OCI-LY1 (cell line): ENCODE data around the gene GRB2.
"Not testable (repeated sequence)": the region's sequence is repeated elsewhere in the genome, so short reads cannot be mapped to it uniquely, and the experiment has no call there.

ENCODE experiments used
- H2AFZ ChIP-seq: fragments of 200-600 bp; sonication (generic), shearing (Covaris generic); 2 replicates; pipeline ENCODE4 v1.6.0; 2014; ENCODE audit warnings: antibody characterized with exemption, mild to moderate bottlenecking, low read length
- H3F3A ChIP-seq: fragments of 200-600 bp; sonication (generic), shearing (Covaris generic); 2 replicates; pipeline ENCODE4 v1.6.0; 2014; ENCODE audit warnings: mild to moderate bottlenecking, antibody characterized with exemption, low read length, moderate library complexity; ENCODE audit not compliant: insufficient read depth
- H3K27ac ChIP-seq: fragments of 200-600 bp; sonication (generic); 2 replicates; pipeline ENCODE4 v1.5.1; 2014; ENCODE audit warnings: low read length, mixed run types, mild to moderate bottlenecking, low read depth; ENCODE audit not compliant: poor library complexity, severe bottlenecking
- H3K27me3 ChIP-seq: fragments of 200-600 bp; sonication (generic); 2 replicates; pipeline ENCODE4 v1.6.0; 2014; ENCODE audit warnings: antibody characterized with exemption, mild to moderate bottlenecking, low read length, moderate library complexity; ENCODE audit not compliant: insufficient read depth
- H3K36me3 ChIP-seq: fragments of 200-600 bp; sonication (generic); 2 replicates; pipeline ENCODE4 v1.6.1; 2014; ENCODE audit warnings: mild to moderate bottlenecking, antibody characterized with exemption, low read length, moderate library complexity, mixed read lengths; ENCODE audit not compliant: insufficient read depth
- H3K4me1 ChIP-seq: fragments of 200-600 bp; sonication (generic); 2 replicates; pipeline ENCODE4 v1.5.1; 2014; ENCODE audit warnings: mild to moderate bottlenecking, low read length, moderate library complexity; ENCODE audit not compliant: insufficient read depth, severe bottlenecking
- H3K4me2 ChIP-seq: fragments of 200-600 bp; sonication (generic), shearing (Covaris generic); 2 replicates; pipeline ENCODE4 v1.6.1; 2014; ENCODE audit warnings: low read length
- H3K4me3 ChIP-seq: fragments of 200-600 bp; sonication (generic); 2 replicates; pipeline ENCODE4 v1.5.1; 2014; ENCODE audit warnings: low read length, low read depth, mild to moderate bottlenecking, mixed read lengths; ENCODE audit not compliant: poor library complexity, severe bottlenecking
- H3K79me2 ChIP-seq: fragments of 200-600 bp; shearing (Covaris generic); 2 replicates; pipeline ENCODE4 v1.6.1; 2016; ENCODE audit warnings: mixed run types, low read length, mixed read lengths; ENCODE audit not compliant: insufficient read depth
- H3K9ac ChIP-seq: fragments of 200-600 bp; sonication (generic), shearing (Covaris generic); 2 replicates; pipeline ENCODE4 v1.6.1; 2014; ENCODE audit warnings: mild to moderate bottlenecking, low read length, mixed read lengths
- H3K9me2 ChIP-seq: fragments of 200-600 bp; sonication (generic), shearing (Covaris generic); 2 replicates; pipeline ENCODE4 v1.6.1; 2014; ENCODE audit warnings: low read depth, mild to moderate bottlenecking, low read length, mixed read lengths
- H3K9me3 ChIP-seq: fragments of 200-600 bp; shearing (Covaris generic); 2 replicates; pipeline ENCODE4 v1.6.1; 2014; ENCODE audit warnings: low read length, mixed read lengths
- H4K20me1 ChIP-seq: fragments of 200-600 bp; sonication (generic), shearing (Covaris generic); 2 replicates; pipeline ENCODE4 v1.6.0; 2016; ENCODE audit warnings: mild to moderate bottlenecking, low read length; ENCODE audit not compliant: insufficient read depth
- EZH2 ChIP-seq: fragments of 200-600 bp; sonication (generic), shearing (Covaris generic); IDR thresholded peaks from 2 replicates; pipeline ENCODE4 v1.8.0; 2017; ENCODE audit warnings: borderline replicate concordance, mixed run types, mild to moderate bottlenecking, antibody characterized with exemption, low read length, moderate library complexity, mixed read lengths
- TF ChIP-seq, protein P1 (sequence below): fragments of 200-600 bp; sonication (generic), shearing (Covaris generic); IDR thresholded peaks from 2 replicates; pipeline ENCODE4 v1.5.1; 2017; ENCODE audit warnings: mild to moderate bottlenecking, antibody characterized with exemption, low read length, moderate library complexity, mixed read lengths

GRB2 gene

DNA sequence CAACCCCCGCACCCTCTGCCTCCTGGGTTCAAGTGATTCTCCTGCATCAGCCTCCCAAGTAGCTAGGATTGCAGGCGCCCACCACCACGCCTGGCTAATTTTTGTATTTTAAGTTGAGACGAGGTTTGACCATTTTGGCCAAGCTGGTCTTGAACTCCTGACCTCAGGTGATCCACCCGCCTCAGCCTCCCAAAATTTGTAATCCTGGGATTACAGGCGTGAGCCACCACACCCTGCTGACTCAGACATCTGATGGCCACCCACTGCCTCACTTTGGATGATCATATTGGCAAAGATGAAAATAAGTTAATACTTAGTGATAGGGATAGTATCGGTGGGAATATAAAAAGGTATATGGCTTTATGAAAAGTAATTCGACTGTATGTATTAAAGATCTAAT lies 55.9 kb downstream of the GRB2 start:
- no peak overlapping the region for H2AFZ ChIP-seq
- no peaks in the 10 kb centered on the region for H3K9me3 ChIP-seq
- no peak overlapping the region for H3K4me2 ChIP-seq
- H4K20me1 ChIP-seq, result no peaks in the 10 kb centered on the region
- no peaks in the 10 kb centered on the region for H3K27me3 ChIP-seq
- H3K27ac ChIP-seq, result peak overlapping the region; percentile 99
- H3F3A ChIP-seq, result no peaks in the 10 kb centered on the region
- H3K9me2 ChIP-seq, result no peaks in the 10 kb centered on the region
- H3K4me3 ChIP-seq, result no peak overlapping the region
- no peak overlapping the region for H3K9ac ChIP-seq
- peaks cover 37% of the 10 kb centered on the region for H3K79me2 ChIP-seq
- peaks cover 4% of the 10 kb centered on the region; the same call in 1 of the 2 replicates for H3K36me3 ChIP-seq
- TF ChIP-seq, protein P1, sequence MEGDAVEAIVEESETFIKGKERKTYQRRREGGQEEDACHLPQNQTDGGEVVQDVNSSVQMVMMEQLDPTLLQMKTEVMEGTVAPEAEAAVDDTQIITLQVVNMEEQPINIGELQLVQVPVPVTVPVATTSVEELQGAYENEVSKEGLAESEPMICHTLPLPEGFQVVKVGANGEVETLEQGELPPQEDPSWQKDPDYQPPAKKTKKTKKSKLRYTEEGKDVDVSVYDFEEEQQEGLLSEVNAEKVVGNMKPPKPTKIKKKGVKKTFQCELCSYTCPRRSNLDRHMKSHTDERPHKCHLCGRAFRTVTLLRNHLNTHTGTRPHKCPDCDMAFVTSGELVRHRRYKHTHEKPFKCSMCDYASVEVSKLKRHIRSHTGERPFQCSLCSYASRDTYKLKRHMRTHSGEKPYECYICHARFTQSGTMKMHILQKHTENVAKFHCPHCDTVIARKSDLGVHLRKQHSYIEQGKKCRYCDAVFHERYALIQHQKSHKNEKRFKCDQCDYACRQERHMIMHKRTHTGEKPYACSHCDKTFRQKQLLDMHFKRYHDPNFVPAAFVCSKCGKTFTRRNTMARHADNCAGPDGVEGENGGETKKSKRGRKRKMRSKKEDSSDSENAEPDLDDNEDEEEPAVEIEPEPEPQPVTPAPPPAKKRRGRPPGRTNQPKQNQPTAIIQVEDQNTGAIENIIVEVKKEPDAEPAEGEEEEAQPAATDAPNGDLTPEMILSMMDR, result no peak
- TF ChIP-seq EZH2, result no peak
- H3K4me1 ChIP-seq, result peaks cover 85% of the 10 kb centered on the region

DNA sequence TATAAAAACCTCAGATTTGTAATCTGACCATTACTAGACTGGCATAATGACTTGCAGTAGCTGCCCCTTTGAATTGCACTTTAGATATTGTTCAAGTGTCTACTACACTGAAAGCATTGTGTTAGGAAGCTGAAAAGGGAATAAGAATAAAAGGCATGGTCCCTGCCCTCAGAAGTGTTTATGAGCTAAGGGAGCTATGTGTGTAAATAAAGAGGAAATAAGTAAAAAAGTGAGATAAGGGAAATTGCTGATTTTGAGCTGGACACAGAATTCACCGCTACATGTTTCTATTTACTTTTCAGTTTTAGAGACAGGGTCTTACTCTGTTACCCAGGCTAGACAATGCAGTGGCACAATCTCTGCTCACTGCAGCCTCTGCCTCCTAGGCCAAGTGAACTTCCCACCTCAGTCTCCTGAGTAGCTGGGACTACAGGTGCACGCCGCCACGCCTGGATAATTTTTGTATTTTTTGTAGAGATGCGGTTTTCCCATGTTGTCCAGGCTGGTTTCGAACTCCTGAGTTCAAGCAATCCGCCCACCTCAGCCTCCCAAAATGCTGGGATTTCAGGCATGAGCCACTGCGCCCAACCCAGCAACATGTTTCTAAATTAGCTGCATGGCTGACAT lies 57.0 kb downstream of the GRB2 start:
- H3K9ac ChIP-seq, result no peak overlapping the region
- H3K9me3 ChIP-seq, result no peaks in the 10 kb centered on the region
- peaks cover 96% of the 10 kb centered on the region for H3K4me1 ChIP-seq
- H4K20me1 ChIP-seq, result no peaks in the 10 kb centered on the region
- no peaks in the 10 kb centered on the region for H3K27me3 ChIP-seq
- peak overlapping the region; percentile 99 for H3K27ac ChIP-seq
- H3K9me2 ChIP-seq, result no peaks in the 10 kb centered on the region
- H3F3A ChIP-seq, result no peaks in the 10 kb centered on the region
- no peak overlapping the region for H3K4me3 ChIP-seq
- TF ChIP-seq, protein P1, result no peak
- TF ChIP-seq EZH2, result no peak
- H2AFZ ChIP-seq, result no peak overlapping the region
- no peaks in the 10 kb centered on the region for H3K36me3 ChIP-seq
- peaks cover 47% of the 10 kb centered on the region for H3K79me2 ChIP-seq
- peak overlapping the region; percentile 33 for H3K4me2 ChIP-seq

DNA sequence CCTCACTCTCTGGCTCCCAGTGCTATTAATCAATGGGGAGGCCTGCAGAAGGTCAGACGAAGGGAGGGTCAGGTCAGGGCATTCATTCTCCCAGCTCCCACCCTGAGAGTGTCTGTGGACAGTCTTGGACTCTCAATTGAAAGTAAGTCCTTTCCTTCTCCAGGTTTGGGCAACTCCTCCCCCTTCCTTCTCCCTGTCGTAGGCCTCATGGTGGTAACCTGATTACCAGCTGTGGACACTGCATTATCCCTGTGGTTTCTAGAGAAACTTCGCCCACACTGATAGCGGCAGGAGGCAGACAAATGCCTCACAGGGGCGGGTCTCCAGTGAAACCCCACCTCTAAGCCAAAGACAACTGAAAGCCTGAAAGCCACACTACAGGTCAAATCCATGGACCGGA lies 58.6 kb downstream of the GRB2 start:
- H3K79me2 ChIP-seq, result peaks cover 61% of the 10 kb centered on the region
- H3K4me2 ChIP-seq, result peak overlapping the region; percentile 98
- peak overlapping the region; percentile 59 for H3K4me3 ChIP-seq
- no peaks in the 10 kb centered on the region for H3K27me3 ChIP-seq
- TF ChIP-seq EZH2, result no peak
- TF ChIP-seq, protein P1, result no peak
- no peaks in the 10 kb centered on the region for H4K20me1 ChIP-seq
- H3K9me3 ChIP-seq, result no peaks in the 10 kb centered on the region
- no peaks in the 10 kb centered on the region for H3K36me3 ChIP-seq
- H3K9ac ChIP-seq, result peak overlapping the region; percentile 57; the same call in 1 of the 2 replicates
- H3K9me2 ChIP-seq, result no peaks in the 10 kb centered on the region
- H2AFZ ChIP-seq, result no peak overlapping the region
- H3K4me1 ChIP-seq, result peaks cover 97% of the 10 kb centered on the region
- H3F3A ChIP-seq, result no peaks in the 10 kb centered on the region
- H3K27ac ChIP-seq, result peak overlapping the region; percentile 99

- Histone ChIP-seq H3K4me1 (peaks cover 97% of the 10 kb centered on the region), H3K4me3 (peak overlapping the region; percentile 59), H3K4me2 (peak overlapping the region; percentile 98), H3K9ac (peak overlapping the region; percentile 57; the same call in 1 of the 2 replicates), H3K27ac (peak overlapping the region; percentile 99), H3K79me2 (peaks cover 61% of the 10 kb centered on the region)
- H4K20me1 ChIP-seq, H3F3A ChIP-seq, H3K9me3 ChIP-seq, H3K27me3 ChIP-seq, H3K36me3 ChIP-seq, H3K9me2 ChIP-seq, H2AFZ ChIP-seq: not testable (repeated sequence)
Observed at GRCh38 chr17:75346368-75346767, 59.1 kb downstream of the GRB2 start.
